ENCODE data around the gene CLDN9.
"Not testable (repeated sequence)": the region's sequence is repeated elsewhere in the genome, so short reads cannot be mapped to it uniquely, and the experiment has no call there.

Gene CLDN9

DNA sequence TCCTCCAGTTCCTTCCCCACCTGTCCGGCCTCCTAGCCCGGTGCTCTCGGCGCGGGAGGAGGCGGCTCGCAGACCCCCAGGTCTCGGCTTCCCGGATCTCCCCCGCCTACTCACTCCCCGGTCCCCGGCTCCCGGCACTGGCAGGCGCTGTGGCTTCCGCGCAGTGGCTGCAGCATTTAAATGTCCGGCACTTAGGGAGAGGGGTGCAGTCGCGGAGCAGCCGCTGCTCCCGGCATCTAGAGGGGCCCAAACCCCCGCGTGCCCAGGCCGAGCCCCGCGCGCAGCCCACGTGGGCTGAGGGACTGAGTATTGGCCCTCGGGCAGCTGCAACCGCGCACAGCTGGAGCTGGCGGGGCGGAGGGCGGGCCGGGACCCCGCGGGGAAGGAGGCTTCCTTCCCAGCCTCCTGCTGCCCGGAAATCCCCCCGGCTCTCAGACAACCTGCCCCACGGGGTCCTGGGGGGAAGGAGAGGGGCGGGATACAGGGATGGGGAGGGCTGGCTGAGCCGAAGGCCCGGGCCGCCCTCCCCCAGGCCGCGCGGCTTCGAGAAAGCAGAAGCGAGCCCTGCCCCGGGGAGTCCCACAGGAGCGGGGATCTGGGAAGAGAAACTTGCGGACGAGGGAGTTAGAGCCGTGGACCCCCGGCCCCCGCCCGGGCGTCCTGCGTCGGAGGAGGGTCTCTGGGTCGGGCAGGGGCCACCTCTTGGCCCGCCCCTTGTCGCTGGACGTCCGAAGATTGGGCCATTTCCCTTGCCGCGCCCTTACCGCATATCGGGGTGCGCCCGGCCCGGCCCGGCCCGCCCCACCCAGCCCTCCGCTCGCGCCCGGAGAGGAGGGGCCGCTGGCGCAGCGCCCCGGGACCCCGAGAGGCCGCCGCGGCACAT is 33.3 kb downstream of the CLDN9 start, which contains the start of gene MMP25:
Gene MMP25, plus strand, starts transcription at position 804 of the 883 bp plus-strand sequence. CDS start 357 bp downstream, outside the sequence.
- peak; percentile 84 for ATAC-seq
- Mint-ChIP-seq H3K4me1 (peaks cover 23% of the 10 kb centered on the region), H3K9me3 (no peaks in the 10 kb centered on the region), H3K27me3 (peaks cover 54% of the 10 kb centered on the region), H3K27ac (no peak within 1 kb of the TSS), H3K4me3 (peak within 1 kb of the TSS; percentile 70), H3K36me3 (no peaks in the 10 kb centered on the region)

GRCh38 chr16:3046641-3047386 is 34.1 kb downstream of the CLDN9 start:
- H3K27ac Mint-ChIP-seq, result no peak overlapping the region
- H3K36me3 Mint-ChIP-seq, result no peaks in the 10 kb centered on the region
- H3K4me1 Mint-ChIP-seq, result peaks cover 23% of the 10 kb centered on the region
- no peak for ATAC-seq
- H3K9me3 Mint-ChIP-seq, result no peaks in the 10 kb centered on the region
- peaks cover 50% of the 10 kb centered on the region for H3K27me3 Mint-ChIP-seq
- H3K4me3 Mint-ChIP-seq, result peak overlapping the region; percentile 15

GRCh38 chr16:3047387-3047720 is 34.6 kb downstream of the CLDN9 start:
- no peak overlapping the region for H3K4me3 Mint-ChIP-seq
- H3K27ac Mint-ChIP-seq, result no peak overlapping the region
- H3K36me3 Mint-ChIP-seq, result no peaks in the 10 kb centered on the region
- H3K27me3 Mint-ChIP-seq, result peaks cover 50% of the 10 kb centered on the region
- H3K9me3 Mint-ChIP-seq, result no peaks in the 10 kb centered on the region
- ATAC-seq, result no peak
- H3K4me1 Mint-ChIP-seq, result peaks cover 23% of the 10 kb centered on the region

GRCh38 chr16:3049921-3050481 is 37.3 kb downstream of the CLDN9 start:
- ATAC-seq, result no peak
- Mint-ChIP-seq H3K27ac (no peak overlapping the region), H3K4me1 (peaks cover 30% of the 10 kb centered on the region), H3K36me3 (peaks cover 9% of the 10 kb centered on the region), H3K9me3 (no peaks in the 10 kb centered on the region), H3K27me3 (peaks cover 26% of the 10 kb centered on the region), H3K4me3 (no peak overlapping the region)

DNA sequence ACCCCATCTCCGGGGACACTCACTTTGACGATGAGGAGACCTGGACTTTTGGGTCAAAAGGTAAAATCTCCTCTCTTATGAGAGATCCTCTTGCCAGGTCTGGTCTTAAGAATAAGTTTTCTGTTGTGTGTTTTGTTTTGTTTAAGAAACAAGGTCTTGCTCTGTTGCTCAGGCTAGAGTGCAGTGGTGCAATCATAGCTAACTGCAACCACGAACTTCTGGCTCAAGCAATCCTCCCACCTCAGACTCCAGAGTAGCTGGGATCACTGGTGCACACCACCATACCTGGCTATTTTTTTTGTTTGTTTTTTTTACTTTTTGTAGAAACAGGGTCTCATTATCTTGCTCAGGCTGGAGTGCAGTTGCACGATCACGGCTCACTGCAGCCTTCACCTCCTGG is 37.8 kb downstream of the CLDN9 start:
- ATAC-seq, result no peak
- H3K27me3 Mint-ChIP-seq, result peaks cover 21% of the 10 kb centered on the region
- H3K4me1 Mint-ChIP-seq, result peaks cover 30% of the 10 kb centered on the region
- no peak overlapping the region for H3K4me3 Mint-ChIP-seq
- no peaks in the 10 kb centered on the region for H3K9me3 Mint-ChIP-seq
- H3K36me3 Mint-ChIP-seq, result peaks cover 9% of the 10 kb centered on the region
- H3K27ac Mint-ChIP-seq, result no peak overlapping the region

DNA sequence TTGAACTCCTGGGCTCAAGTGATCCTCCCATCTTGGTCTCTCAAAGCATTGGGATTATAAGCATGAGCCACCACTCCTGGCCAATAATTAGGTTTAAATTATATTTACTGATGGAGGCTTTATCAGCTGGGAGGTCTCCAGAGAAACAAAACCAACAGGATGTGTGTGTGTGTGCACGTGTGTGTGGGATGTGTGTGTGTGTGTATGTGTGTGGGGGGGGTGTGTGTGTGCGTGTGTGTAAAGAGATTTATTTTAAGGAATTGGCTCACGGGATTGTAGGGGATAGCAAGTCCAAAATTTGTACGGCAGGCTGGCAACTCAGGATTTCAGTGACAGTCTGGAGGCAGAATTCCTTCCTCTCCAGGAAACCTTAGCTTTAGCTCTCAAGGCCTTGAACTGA is 38.3 kb downstream of the CLDN9 start:
- Mint-ChIP-seq H3K4me3 (no peak overlapping the region), H3K36me3 (peaks cover 9% of the 10 kb centered on the region), H3K4me1 (peaks cover 30% of the 10 kb centered on the region), H3K9me3 (no peaks in the 10 kb centered on the region), H3K27me3 (peaks cover 18% of the 10 kb centered on the region), H3K27ac (no peak overlapping the region)
- ATAC-seq, result no peak

GRCh38 chr16:3051494-3051893 is 38.8 kb downstream of the CLDN9 start:
- peaks cover 29% of the 10 kb centered on the region for H3K4me1 Mint-ChIP-seq
- peaks cover 9% of the 10 kb centered on the region for H3K36me3 Mint-ChIP-seq

GRCh38 chr16:3052571-3053329 is 40.0 kb downstream of the CLDN9 start:
- Mint-ChIP-seq H3K27me3 (peaks cover 18% of the 10 kb centered on the region), H3K4me1 (peaks cover 29% of the 10 kb centered on the region)
- not testable (repeated sequence) for H3K36me3 Mint-ChIP-seq, H3K4me3 Mint-ChIP-seq, ATAC-seq, H3K9me3 Mint-ChIP-seq, H3K27ac Mint-ChIP-seq

More at GRCh38 chr16:3051494-3051893, 38.8 kb downstream of the CLDN9 start:
- H3K9me3 Mint-ChIP-seq, result no peaks in the 10 kb centered on the region
- no peak overlapping the region for H3K4me3 Mint-ChIP-seq
- peaks cover 18% of the 10 kb centered on the region for H3K27me3 Mint-ChIP-seq
- no peak overlapping the region for H3K27ac Mint-ChIP-seq
- ATAC-seq, result no peak

GRCh38 chr16:3053330-3053710 is 40.6 kb downstream of the CLDN9 start:
- H3K27me3 Mint-ChIP-seq, result peaks cover 12% of the 10 kb centered on the region
- peaks cover 26% of the 10 kb centered on the region for H3K4me1 Mint-ChIP-seq
- H3K4me3 Mint-ChIP-seq, H3K36me3 Mint-ChIP-seq, H3K27ac Mint-ChIP-seq, H3K9me3 Mint-ChIP-seq, ATAC-seq: not testable (repeated sequence)

DNA sequence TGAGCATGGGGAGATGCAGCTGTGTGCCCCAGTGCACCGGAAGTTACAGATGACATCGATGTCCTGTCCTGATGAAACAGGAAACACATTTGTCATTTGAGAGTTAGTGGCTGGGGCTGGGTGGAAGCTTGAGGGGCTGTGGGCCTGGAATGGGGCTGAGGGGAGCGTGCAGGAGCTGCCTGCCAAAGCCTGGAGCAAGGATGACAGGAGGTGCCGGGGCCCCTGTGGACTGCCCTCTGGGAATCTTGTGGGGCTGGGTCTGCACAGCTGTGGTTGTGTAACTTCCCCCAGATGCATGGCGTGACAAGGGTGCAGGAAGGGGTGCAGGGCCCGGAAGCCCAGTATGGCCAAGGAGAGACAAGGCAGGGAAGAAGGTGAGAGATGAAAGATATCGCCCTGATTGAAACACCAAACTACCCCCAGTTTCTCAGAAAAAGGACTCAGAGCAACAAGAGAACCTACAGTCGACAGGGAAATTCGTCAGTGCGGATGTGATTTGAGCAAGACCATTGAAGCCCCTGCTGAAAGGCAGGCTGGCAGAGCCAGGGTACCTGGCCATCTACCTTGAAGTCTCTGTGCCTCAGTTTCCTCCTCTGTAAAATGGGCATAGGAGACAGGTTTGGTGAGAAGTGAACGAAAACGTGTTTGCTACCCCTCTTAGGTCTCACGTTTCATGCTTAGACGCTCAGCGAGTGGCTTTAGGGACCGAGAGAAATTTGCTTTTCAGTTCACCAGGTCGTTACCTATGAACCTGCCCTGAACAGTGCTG is 42.4 kb downstream of the CLDN9 start:
- no peak for ATAC-seq
- H3K4me3 Mint-ChIP-seq, result no peak overlapping the region
- peaks cover 30% of the 10 kb centered on the region for H3K4me1 Mint-ChIP-seq
- H3K27me3 Mint-ChIP-seq, result no peaks in the 10 kb centered on the region
- no peak overlapping the region for H3K27ac Mint-ChIP-seq
- no peaks in the 10 kb centered on the region for H3K9me3 Mint-ChIP-seq
- peaks cover 9% of the 10 kb centered on the region for H3K36me3 Mint-ChIP-seq

DNA sequence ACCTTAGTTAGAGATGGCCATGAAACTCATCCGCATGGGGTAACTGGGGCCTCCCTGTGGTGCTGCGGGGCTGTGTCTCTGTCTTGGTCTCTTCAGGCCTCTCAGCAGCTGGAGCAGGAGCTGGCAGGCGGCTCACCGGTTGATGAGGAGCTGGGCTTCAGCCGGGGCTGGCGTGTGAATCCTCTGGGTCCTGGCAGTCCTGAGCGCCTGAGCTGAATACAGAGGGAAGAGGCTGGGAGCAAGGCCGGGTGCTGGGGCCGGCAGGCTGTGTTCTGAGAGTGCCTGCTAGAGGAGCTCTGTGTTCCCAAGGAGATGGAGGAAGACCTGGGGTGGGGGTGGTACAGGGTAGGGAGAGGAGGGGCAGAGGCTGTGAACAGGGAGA is 43.0 kb downstream of the CLDN9 start:
- peaks cover 30% of the 10 kb centered on the region for H3K4me1 Mint-ChIP-seq
- not testable (repeated sequence) for ATAC-seq, H3K4me3 Mint-ChIP-seq, H3K36me3 Mint-ChIP-seq, H3K27ac Mint-ChIP-seq, H3K9me3 Mint-ChIP-seq, H3K27me3 Mint-ChIP-seq

GRCh38 chr16:3056336-3057180 is 43.8 kb downstream of the CLDN9 start:
- Mint-ChIP-seq H3K27ac (no peak overlapping the region), H3K36me3 (peaks cover 9% of the 10 kb centered on the region), H3K27me3 (no peaks in the 10 kb centered on the region), H3K9me3 (no peaks in the 10 kb centered on the region), H3K4me3 (no peak overlapping the region), H3K4me1 (peaks cover 30% of the 10 kb centered on the region)
- ATAC-seq, result no peak

DNA sequence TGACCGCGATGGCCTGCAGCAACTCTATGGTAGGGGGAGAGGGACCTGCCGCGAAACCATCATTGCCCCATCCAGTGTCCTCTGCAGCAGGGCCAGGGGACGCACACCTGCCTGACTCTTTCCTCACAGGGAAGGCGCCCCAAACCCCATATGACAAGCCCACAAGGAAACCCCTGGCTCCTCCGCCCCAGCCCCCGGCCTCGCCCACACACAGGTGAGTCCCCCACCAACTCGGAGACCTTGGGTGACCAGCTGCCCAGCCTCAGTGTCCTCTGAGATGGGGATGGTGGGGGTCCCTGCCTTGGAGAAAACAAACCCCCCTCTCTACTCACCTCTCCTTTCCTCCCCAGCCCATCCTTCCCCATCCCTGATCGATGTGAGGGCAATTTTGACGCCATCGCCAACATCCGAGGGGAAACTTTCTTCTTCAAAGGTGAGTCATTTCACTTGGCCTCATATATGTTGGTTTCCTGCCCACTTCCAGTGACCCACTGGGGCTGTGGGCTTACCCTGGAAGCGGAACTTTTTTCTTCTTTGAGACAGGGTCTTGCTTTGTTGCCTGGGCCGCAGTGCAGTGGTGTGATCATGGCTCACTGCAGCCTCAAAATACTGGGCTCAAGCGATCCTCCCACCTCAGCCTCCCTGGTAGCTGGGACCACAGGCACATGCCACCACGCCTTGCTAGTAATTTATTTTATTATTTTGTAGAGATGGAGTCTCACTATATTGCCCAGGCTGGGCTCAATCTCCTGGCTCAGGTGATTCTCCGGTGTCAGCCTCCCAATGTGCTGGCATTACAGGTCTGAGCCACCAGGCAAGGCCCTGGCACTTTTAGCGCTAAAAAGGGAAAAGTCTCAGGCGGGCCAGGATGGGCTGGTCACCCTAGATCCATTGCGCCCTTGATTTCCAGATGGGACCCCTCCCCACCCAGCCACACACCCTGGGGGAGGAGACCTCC is 44.7 kb downstream of the CLDN9 start:
- Mint-ChIP-seq H3K27ac (no peak overlapping the region), H3K4me1 (peaks cover 30% of the 10 kb centered on the region), H3K4me3 (no peak overlapping the region), H3K27me3 (no peaks in the 10 kb centered on the region), H3K36me3 (peaks cover 9% of the 10 kb centered on the region), H3K9me3 (no peaks in the 10 kb centered on the region)
- ATAC-seq, result no peak

All from stimulated activated memory B cell treated with anti-CD40 and anti-IgM and Interleukin-4, amounts not matched to agents 10 μg/mL and 1 μg/mL and 100 μg/mL, for 72 hours (primary cell).